Liver (tissue), 9 donors: ENCODE measurements around the gene ASPSCR1. TPM values are rescaled to one million over a fixed set of nuclear protein-coding genes. Genes with fewer than 3 reads are reported as not detected.

Source experiments
- DNase-seq: peaks from one replicate; pipeline ENCODE4 v3.0.0-alpha.2; 2017; ENCODE audit warnings: low spot score
- H3K27ac ChIP-seq, 2 donors: one replicate each; pipeline ENCODE4 v1.7.0; 2013; ENCODE audit warnings: inconsistent platforms in 2 of 2, low read length in 2 of 2, control low read depth in 1 of 2, low read depth in 1 of 2, mild to moderate bottlenecking in 1 of 2
- H3K27me3 ChIP-seq, 4 donors: one replicate each; pipeline versions ENCODE4 v1.6.1 to v1.7.0; 2013; ENCODE audit warnings: low read length in 3 of 4, inconsistent platforms in 1 of 4, mild to moderate bottlenecking in 1 of 4, moderate library complexity in 1 of 4; ENCODE audit not compliant: control insufficient read depth in 4 of 4, insufficient read depth in 4 of 4
- H3K36me3 ChIP-seq, 4 donors: one replicate each; pipeline versions ENCODE4 v1.6.1 to v1.7.0; 2013; ENCODE audit warnings: low read length in 3 of 4, mild to moderate bottlenecking in 3 of 4, low read depth in 1 of 4, moderate library complexity in 1 of 4; ENCODE audit not compliant: control insufficient read depth in 4 of 4, insufficient read depth in 3 of 4
- H3K4me1 ChIP-seq, 4 donors: one replicate each; pipeline versions ENCODE4 v1.6.1 to v1.7.0; 2013; ENCODE audit warnings: low read length in 3 of 4, mild to moderate bottlenecking in 3 of 4, moderate library complexity in 1 of 4; ENCODE audit not compliant: control insufficient read depth in 4 of 4, insufficient read depth in 4 of 4
- H3K4me3 ChIP-seq, 3 donors: one replicate each; pipeline versions ENCODE4 v1.6.1 to v1.7.0; 2013; ENCODE audit warnings: low read length in 3 of 3, control low read depth in 1 of 3, low read depth in 1 of 3, mild to moderate bottlenecking in 1 of 3
- H3K9ac ChIP-seq, 2 donors: one replicate each; pipeline ENCODE4 v1.7.0; 2013; ENCODE audit warnings: low read length in 2 of 2, mild to moderate bottlenecking in 2 of 2, moderate library complexity in 2 of 2, control low read depth in 1 of 2, low read depth in 1 of 2
- H3K9me3 ChIP-seq, 4 donors: one replicate each; pipeline versions ENCODE4 v1.6.1 to v1.7.0; 2013; ENCODE audit warnings: low read length in 3 of 4; ENCODE audit not compliant: control insufficient read depth in 4 of 4
- FOXA1 ChIP-seq: IDR thresholded peaks from 2 replicates; pipeline ENCODE4 v1.6.1; 2016; ENCODE audit warnings: antibody characterized with exemption
- FOXA2 ChIP-seq: IDR thresholded peaks from 2 replicates; pipeline ENCODE4 v1.6.1; 2016; ENCODE audit warnings: antibody characterized with exemption
- HNF4G ChIP-seq: IDR thresholded peaks from 2 replicates; pipeline ENCODE4 v1.6.1; 2016; ENCODE audit warnings: antibody characterized with exemption
- JUND ChIP-seq, 2 donors: IDR thresholded peaks; 2 replicates each; pipeline ENCODE4 v1.6.1; 2016; ENCODE audit warnings: antibody characterized with exemption in 2 of 2
- NR2F2 ChIP-seq: IDR thresholded peaks from 2 replicates; pipeline ENCODE4 v1.6.1; 2016; ENCODE audit warnings: antibody characterized with exemption
- RAD21 ChIP-seq, 2 donors: IDR thresholded peaks; 2 replicates each; pipeline ENCODE4 v1.6.1; 2016; ENCODE audit warnings: antibody characterized with exemption in 2 of 2, mild to moderate bottlenecking in 2 of 2
- TAF1 ChIP-seq: conservative IDR thresholded peaks from 2 replicates; pipeline ENCODE4 v1.6.1; 2016; ENCODE audit warnings: antibody characterized with exemption, mild to moderate bottlenecking
- WGBS: extraction: QIAGEN DNeasy Blood & Tissue Kit; methylation state at CpG from one replicate; pipeline ENCODE4 v1.1.7; 2013; 5-methylcytosine and 5-hydroxymethylcytosine counted together
- polyA plus RNA-seq, 2 donors: library from polyadenylated mRNA; stranded (reverse) in 1 of 2; unstranded in 1 of 2; fragments of 200-250 nt in 1 of 2; fragments of >200 nt in 1 of 2; fragmentation: Nextera tagmentation in 1 of 2; extraction: Ambion mirVana in 1 of 2; gene quantifications; one replicate each; pipeline versions ENCODE4 v1.2.1 to v1.2.3, GENCODE V29; 2013 to 2015
- total RNA-seq, 2 donors: library from RNA; depleted of rRNA; stranded (reverse); fragments of >200 nt; gene quantifications; one replicate each; pipeline ENCODE4 v1.2.3, GENCODE V29; 2014
- TF ChIP-seq, protein P1 (sequence below): fragments of 150-350 bp; IDR thresholded peaks from 2 replicates; pipeline ENCODE4 v1.5.1; 2017; ENCODE audit warnings: improper control_type of control experiment, low read depth, low read length; ENCODE audit not compliant: missing input control
- TF ChIP-seq, protein P2 (sequence below): IDR thresholded peaks from 2 replicates; pipeline ENCODE4 v1.6.1; 2016; ENCODE audit warnings: antibody characterized with exemption
- TF ChIP-seq, protein P3 (sequence below): IDR thresholded peaks from 2 replicates; pipeline ENCODE4 v1.6.1; 2016; ENCODE audit warnings: antibody characterized with exemption
- TF ChIP-seq, protein P4 (sequence below): IDR thresholded peaks from 2 replicates; pipeline ENCODE4 v1.6.1; 2016; ENCODE audit warnings: antibody characterized with exemption
- TF ChIP-seq, protein P5 (sequence below): IDR thresholded peaks from 2 replicates; pipeline ENCODE4 v1.6.1; 2016; ENCODE audit warnings: antibody characterized with exemption, mild to moderate bottlenecking
- donor health status: healthy.
- donor health status: healthy.
- donor health status: healthy.
- donor health status: healthy.
- donor health status: healthy.

Gene ASPSCR1
- total and polyA plus RNA-seq, 4 donors = 17.8 to 26.2 (median 20.4) TPM

DNA sequence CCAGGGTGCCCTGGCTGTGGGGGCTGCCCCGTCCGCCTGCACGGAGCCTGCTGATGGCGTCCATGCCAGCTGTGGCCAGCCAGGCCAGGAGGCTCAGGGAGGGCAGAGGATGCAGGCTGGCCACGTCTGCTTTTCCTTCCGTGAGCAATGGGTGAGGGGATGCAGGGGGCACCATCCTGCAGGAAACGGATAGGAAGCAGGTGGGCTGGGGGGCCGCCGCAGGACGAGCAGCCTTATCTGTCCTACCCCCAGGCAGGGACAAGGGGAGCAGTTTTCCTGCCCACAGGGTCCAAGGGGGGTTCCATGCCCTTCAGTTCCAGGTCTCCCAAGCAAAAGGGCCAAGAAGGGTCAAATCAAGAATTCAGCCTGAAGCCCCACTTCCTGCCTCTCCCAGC lies 81.4 kb downstream of the ASPSCR1 start:
- 88% methylated on average over 10 of the region's 10 CpGs for WGBS
- Histone ChIP-seq H3K27ac (no peak overlapping the region), H3K4me3 (no peak overlapping the region), H3K36me3 (peaks cover 6 to 79% (median 32%) of the 10 kb centered on the region in 4 donors), H3K4me1 (peaks cover 3 to 14% (median 8%) of the 10 kb centered on the region in 4 donors), H3K9me3 (no peaks in the 10 kb centered on the region), H3K27me3 (no peaks in the 10 kb centered on the region), H3K9ac (no peak overlapping the region)
- no peak for TF ChIP-seq FOXA1
- TF ChIP-seq, protein P1, sequence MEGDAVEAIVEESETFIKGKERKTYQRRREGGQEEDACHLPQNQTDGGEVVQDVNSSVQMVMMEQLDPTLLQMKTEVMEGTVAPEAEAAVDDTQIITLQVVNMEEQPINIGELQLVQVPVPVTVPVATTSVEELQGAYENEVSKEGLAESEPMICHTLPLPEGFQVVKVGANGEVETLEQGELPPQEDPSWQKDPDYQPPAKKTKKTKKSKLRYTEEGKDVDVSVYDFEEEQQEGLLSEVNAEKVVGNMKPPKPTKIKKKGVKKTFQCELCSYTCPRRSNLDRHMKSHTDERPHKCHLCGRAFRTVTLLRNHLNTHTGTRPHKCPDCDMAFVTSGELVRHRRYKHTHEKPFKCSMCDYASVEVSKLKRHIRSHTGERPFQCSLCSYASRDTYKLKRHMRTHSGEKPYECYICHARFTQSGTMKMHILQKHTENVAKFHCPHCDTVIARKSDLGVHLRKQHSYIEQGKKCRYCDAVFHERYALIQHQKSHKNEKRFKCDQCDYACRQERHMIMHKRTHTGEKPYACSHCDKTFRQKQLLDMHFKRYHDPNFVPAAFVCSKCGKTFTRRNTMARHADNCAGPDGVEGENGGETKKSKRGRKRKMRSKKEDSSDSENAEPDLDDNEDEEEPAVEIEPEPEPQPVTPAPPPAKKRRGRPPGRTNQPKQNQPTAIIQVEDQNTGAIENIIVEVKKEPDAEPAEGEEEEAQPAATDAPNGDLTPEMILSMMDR = no peak
- no peak for TF ChIP-seq JUND (IDR thresholded peaks at IDR 0.05)
- TF ChIP-seq HNF4G = no peak
- TF ChIP-seq, protein P2, sequence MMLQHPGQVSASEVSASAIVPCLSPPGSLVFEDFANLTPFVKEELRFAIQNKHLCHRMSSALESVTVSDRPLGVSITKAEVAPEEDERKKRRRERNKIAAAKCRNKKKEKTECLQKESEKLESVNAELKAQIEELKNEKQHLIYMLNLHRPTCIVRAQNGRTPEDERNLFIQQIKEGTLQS = no peak
- TF ChIP-seq NR2F2 = no peak
- no peak for TF ChIP-seq TAF1
- TF ChIP-seq, protein P3, sequence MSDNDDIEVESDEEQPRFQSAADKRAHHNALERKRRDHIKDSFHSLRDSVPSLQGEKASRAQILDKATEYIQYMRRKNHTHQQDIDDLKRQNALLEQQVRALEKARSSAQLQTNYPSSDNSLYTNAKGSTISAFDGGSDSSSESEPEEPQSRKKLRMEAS = no peak
- TF ChIP-seq, protein P4, sequence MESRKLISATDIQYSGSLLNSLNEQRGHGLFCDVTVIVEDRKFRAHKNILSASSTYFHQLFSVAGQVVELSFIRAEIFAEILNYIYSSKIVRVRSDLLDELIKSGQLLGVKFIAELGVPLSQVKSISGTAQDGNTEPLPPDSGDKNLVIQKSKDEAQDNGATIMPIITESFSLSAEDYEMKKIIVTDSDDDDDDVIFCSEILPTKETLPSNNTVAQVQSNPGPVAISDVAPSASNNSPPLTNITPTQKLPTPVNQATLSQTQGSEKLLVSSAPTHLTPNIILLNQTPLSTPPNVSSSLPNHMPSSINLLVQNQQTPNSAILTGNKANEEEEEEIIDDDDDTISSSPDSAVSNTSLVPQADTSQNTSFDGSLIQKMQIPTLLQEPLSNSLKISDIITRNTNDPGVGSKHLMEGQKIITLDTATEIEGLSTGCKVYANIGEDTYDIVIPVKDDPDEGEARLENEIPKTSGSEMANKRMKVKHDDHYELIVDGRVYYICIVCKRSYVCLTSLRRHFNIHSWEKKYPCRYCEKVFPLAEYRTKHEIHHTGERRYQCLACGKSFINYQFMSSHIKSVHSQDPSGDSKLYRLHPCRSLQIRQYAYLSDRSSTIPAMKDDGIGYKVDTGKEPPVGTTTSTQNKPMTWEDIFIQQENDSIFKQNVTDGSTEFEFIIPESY = no peak
- DNase-seq = no peak

DNA sequence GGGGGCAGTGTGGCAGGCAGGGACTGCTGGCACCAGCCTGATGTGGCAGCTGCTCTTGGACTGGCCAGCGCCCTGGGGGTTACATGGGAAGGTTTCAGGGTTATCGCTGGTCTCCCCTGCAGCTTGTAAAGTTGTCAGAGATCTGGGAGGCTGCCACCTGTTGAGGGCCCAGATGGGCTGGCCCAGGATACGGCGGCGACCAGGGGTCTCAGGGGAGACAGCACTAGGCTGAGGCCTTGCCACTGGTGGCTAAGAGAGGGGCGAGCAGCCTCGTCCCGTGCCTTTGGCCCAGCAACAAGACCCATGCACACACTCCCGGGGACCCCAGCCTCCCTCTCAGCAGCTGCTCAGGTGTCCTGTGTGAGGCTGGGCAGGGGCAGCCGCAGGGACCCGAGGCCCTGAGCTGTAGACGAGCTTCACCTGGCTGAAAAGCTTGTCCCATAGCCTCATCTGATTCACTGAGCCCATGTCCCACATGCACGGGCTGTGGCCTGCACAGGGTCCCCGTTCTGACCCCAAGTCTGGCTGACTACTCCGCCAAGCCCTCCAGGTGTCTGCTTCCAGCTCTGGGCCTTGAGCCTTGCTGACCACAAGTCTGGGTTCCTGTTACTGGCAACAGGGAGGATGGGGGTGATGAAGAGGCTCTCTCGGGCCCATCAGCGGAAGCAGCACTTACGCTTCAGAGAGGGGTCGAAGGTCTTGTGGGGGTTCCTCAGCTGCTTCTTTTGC lies 82.0 kb downstream of the ASPSCR1 start:
- TF ChIP-seq, protein P4 = no peak
- TF ChIP-seq FOXA1 (no peak), NR2F2 (no peak), FOXA2 (no peak), RAD21 (IDR thresholded peaks at IDR 0.05) (no peak)
- TF ChIP-seq, protein P5, sequence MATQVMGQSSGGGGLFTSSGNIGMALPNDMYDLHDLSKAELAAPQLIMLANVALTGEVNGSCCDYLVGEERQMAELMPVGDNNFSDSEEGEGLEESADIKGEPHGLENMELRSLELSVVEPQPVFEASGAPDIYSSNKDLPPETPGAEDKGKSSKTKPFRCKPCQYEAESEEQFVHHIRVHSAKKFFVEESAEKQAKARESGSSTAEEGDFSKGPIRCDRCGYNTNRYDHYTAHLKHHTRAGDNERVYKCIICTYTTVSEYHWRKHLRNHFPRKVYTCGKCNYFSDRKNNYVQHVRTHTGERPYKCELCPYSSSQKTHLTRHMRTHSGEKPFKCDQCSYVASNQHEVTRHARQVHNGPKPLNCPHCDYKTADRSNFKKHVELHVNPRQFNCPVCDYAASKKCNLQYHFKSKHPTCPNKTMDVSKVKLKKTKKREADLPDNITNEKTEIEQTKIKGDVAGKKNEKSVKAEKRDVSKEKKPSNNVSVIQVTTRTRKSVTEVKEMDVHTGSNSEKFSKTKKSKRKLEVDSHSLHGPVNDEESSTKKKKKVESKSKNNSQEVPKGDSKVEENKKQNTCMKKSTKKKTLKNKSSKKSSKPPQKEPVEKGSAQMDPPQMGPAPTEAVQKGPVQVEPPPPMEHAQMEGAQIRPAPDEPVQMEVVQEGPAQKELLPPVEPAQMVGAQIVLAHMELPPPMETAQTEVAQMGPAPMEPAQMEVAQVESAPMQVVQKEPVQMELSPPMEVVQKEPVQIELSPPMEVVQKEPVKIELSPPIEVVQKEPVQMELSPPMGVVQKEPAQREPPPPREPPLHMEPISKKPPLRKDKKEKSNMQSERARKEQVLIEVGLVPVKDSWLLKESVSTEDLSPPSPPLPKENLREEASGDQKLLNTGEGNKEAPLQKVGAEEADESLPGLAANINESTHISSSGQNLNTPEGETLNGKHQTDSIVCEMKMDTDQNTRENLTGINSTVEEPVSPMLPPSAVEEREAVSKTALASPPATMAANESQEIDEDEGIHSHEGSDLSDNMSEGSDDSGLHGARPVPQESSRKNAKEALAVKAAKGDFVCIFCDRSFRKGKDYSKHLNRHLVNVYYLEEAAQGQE = no peak
- TF ChIP-seq, protein P3 = no peak
- no peaks in the 10 kb centered on the region for H3K27me3 ChIP-seq
- no peak overlapping the region for H3K9ac ChIP-seq
- DNase-seq = no peak
- H3K27ac ChIP-seq = no peak overlapping the region
- no peaks in the 10 kb centered on the region for H3K9me3 ChIP-seq
- H3K36me3 ChIP-seq = peaks cover 6 to 77% (median 30%) of the 10 kb centered on the region in 4 donors
- 86% methylated on average over 19 of the region's 19 CpGs for WGBS
- H3K4me1 ChIP-seq = peaks cover 5 to 17% (median 14%) of the 10 kb centered on the region in 4 donors
- no peak overlapping the region for H3K4me3 ChIP-seq
